GM19099 (cell line): ENCODE measurements around the gene SMG6.

Experiments
- POLR2A ChIP-seq: IDR thresholded peaks from 3 replicates; pipeline ENCODE4 v1.6.1; 2011; ENCODE audit warnings: low read depth; ENCODE audit not compliant: insufficient read length; ENCODE audit errors: extremely low read depth

SMG6 gene

GRCh38 chr17:2227025-2227699 lies 76.4 kb downstream of the SMG6 start:
- no peak for TF ChIP-seq POLR2A

GRCh38 chr17:2223617-2223927 lies 80.0 kb downstream of the SMG6 start:
- TF ChIP-seq POLR2A: no peak

GRCh38 chr17:2222901-2223616 lies 80.5 kb downstream of the SMG6 start:
- TF ChIP-seq POLR2A: peak; percentile 35

GRCh38 chr17:2222301-2222700 lies 81.3 kb downstream of the SMG6 start:
- TF ChIP-seq POLR2A: no peak

- TF ChIP-seq POLR2A: no peak
Observed at GRCh38 chr17:2218426-2218825, 85.2 kb downstream of the SMG6 start.

- TF ChIP-seq POLR2A: peak; percentile 87
Observed at GRCh38 chr17:2215616-2216364, 87.8 kb downstream of the SMG6 start.

- TF ChIP-seq POLR2A: no peak
Observed at GRCh38 chr17:2214929-2215615, 88.5 kb downstream of the SMG6 start.

- TF ChIP-seq POLR2A: no peak
Observed at GRCh38 chr17:2214047-2214928, 89.3 kb downstream of the SMG6 start.

- TF ChIP-seq POLR2A: no peak
Observed at GRCh38 chr17:2213291-2213960, 90.2 kb downstream of the SMG6 start.

- TF ChIP-seq POLR2A: no peak
Observed at GRCh38 chr17:2212400-2212981, 91.1 kb downstream of the SMG6 start.

- TF ChIP-seq POLR2A: no peak
Observed at GRCh38 chr17:2211661-2212399, 91.8 kb downstream of the SMG6 start.

GRCh38 chr17:2210726-2211125 lies 92.9 kb downstream of the SMG6 start:
- no peak for TF ChIP-seq POLR2A
